Activated CD4-positive, alpha-beta T cell treated with anti-CD3 and anti-CD28 coated beads, Interleukin-2, amount 10 ng/mL, durations not matched to agents 7 days and 5 days (primary cell): Measurements from ENCODE around the gene LRRC27. TPM values are rescaled to one million over a fixed set of nuclear protein-coding genes. Genes with fewer than 3 reads are reported as not detected.
A peak's percentile ranks its signal among the peaks of the same experiment; 100 is the strongest.

Source experiments
- CTCF ChIA-PET: fragments of 350-600 bp; sonication (Branson Sonifier 250); formaldehyde crosslinking; loops from one replicate; lab custom pipeline; 2021; ENCODE audit warnings: antibody characterized with exemption; lab: Charles Lee
- POLR2A ChIA-PET: fragments of 350-600 bp; sonication (Branson Sonifier 250); formaldehyde crosslinking; loops from one replicate; lab custom pipeline; 2021; ENCODE audit warnings: antibody characterized with exemption; lab: Charles Lee
- DNase-seq: peaks from one replicate; pipeline ENCODE4 v3.0.0-alpha.2; 2020
- H3K27ac Mint-ChIP-seq: one replicate; pipeline ENCODE4 v1.8.0; 2021; ENCODE audit warnings: mild to moderate bottlenecking, moderate library complexity, mixed read lengths
- H3K27me3 Mint-ChIP-seq: one replicate; pipeline ENCODE4 v1.8.0; 2021; ENCODE audit warnings: mixed read lengths
- H3K36me3 Mint-ChIP-seq: one replicate; pipeline ENCODE4 v1.8.0; 2021; ENCODE audit warnings: low read depth, mixed read lengths
- H3K4me1 Mint-ChIP-seq: one replicate; pipeline ENCODE4 v1.8.0; 2021; ENCODE audit warnings: mixed read lengths
- H3K4me3 Mint-ChIP-seq: one replicate; pipeline ENCODE4 v1.8.0; 2021; ENCODE audit warnings: mild to moderate bottlenecking, moderate library complexity, mixed read lengths
- H3K9me3 Mint-ChIP-seq: one replicate; pipeline ENCODE4 v1.8.0; 2021; ENCODE audit warnings: mixed read lengths
- total RNA-seq, 2 experiments: library from RNA; stranded (reverse); gene quantifications; one replicate each; pipeline ENCODE4 v1.2.3, GENCODE V29; 2021

The LRRC27 gene
- total RNA-seq, 2 experiments from 2014 or later: 4.4 to 6.1 TPM

- ChIA-PET CTCF (no interaction called here), POLR2A (no interaction called here)
- no peaks in the 10 kb centered on the region for H3K27me3 Mint-ChIP-seq
- H3K27ac Mint-ChIP-seq: no peak overlapping the region
- DNase-seq: no peak
- peaks cover 2% of the 10 kb centered on the region for H3K9me3 Mint-ChIP-seq
- H3K36me3 Mint-ChIP-seq: no peaks in the 10 kb centered on the region
- peaks cover 2% of the 10 kb centered on the region for H3K4me1 Mint-ChIP-seq
- H3K4me3 Mint-ChIP-seq: no peak overlapping the region
Measured at GRCh38 chr10:132353456-132354355, 21.7 kb downstream of the LRRC27 start.

GRCh38 chr10:132354356-132355094 lies 22.5 kb downstream of the LRRC27 start:
- POLR2A ChIA-PET: no interaction called here
- peaks cover 2% of the 10 kb centered on the region for H3K9me3 Mint-ChIP-seq
- CTCF ChIA-PET: no interaction called here
- H3K36me3 Mint-ChIP-seq: no peaks in the 10 kb centered on the region
- H3K27me3 Mint-ChIP-seq: no peaks in the 10 kb centered on the region
- peaks cover 2% of the 10 kb centered on the region for H3K4me1 Mint-ChIP-seq
- H3K27ac Mint-ChIP-seq: no peak overlapping the region
- no peak for DNase-seq
- no peak overlapping the region for H3K4me3 Mint-ChIP-seq

DNA sequence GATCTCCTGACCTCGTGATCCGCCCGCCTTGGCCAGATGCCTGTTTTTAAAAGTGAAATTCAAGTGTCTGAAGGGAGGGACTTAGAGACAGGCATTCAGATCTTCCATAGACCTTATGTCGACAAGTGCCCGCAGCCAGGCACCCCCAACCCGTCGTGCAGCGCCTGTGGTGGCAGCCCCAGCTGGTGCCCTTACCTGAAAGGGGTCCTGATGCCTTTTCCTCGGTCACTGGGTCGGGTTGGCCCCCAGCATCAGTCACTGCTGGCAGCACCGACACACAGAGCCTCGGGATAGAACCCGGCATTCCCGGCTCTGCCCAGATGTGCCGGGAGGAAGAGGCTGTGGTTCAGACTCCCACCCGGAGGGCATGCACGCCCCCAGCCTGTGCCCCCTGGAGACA lies 23.3 kb downstream of the LRRC27 start:
- H3K4me1 Mint-ChIP-seq: peaks cover 2% of the 10 kb centered on the region
- peaks cover 2% of the 10 kb centered on the region for H3K9me3 Mint-ChIP-seq
- ChIA-PET CTCF (no interaction called here), POLR2A (no interaction called here)
- H3K4me3 Mint-ChIP-seq: no peak overlapping the region
- no peak overlapping the region for H3K27ac Mint-ChIP-seq
- H3K36me3 Mint-ChIP-seq: no peaks in the 10 kb centered on the region
- DNase-seq: no peak
- H3K27me3 Mint-ChIP-seq: no peaks in the 10 kb centered on the region

DNA sequence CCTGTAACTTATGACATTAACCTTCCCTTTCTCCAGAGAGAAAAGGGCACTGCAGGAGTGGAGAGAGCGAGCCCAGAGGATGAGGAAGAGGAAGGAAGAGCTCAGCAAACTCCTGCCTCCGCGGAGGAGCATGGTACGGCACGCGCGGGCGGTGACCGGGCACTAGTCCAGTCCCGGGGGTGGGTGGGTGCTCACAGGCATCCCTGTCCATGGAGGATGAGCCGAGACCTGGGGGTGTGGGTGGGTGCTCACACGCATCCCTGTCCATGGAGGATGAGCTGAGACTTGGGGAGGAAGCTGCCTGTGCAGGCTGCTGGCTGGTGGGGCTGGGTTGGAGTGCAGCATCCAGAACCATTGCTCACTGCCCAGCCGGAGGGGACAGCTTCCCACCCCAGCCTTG lies 23.8 kb downstream of the LRRC27 start:
- Mint-ChIP-seq H3K27ac (no peak overlapping the region), H3K27me3 (no peaks in the 10 kb centered on the region), H3K36me3 (no peaks in the 10 kb centered on the region), H3K4me1 (peaks cover 2% of the 10 kb centered on the region), H3K9me3 (peaks cover 2% of the 10 kb centered on the region), H3K4me3 (no peak overlapping the region)
- no peak for DNase-seq
- POLR2A ChIA-PET: no interaction called here
- CTCF ChIA-PET: no interaction called here

GRCh38 chr10:132356621-132357195 lies 24.7 kb downstream of the LRRC27 start:
- no peak overlapping the region for H3K4me3 Mint-ChIP-seq
- POLR2A ChIA-PET: no interaction called here

GRCh38 chr10:132357286-132358058 lies 25.5 kb downstream of the LRRC27 start:
- POLR2A ChIA-PET: no interaction called here
- Mint-ChIP-seq H3K4me1 (peaks cover 2% of the 10 kb centered on the region), H3K9me3 (peaks cover 2% of the 10 kb centered on the region), H3K27me3 (no peaks in the 10 kb centered on the region), H3K4me3 (no peak overlapping the region), H3K36me3 (no peaks in the 10 kb centered on the region), H3K27ac (no peak overlapping the region)
- DNase-seq: no peak
- CTCF ChIA-PET: no interaction called here

More at GRCh38 chr10:132356621-132357195, 24.7 kb downstream of the LRRC27 start:
- CTCF ChIA-PET: no interaction called here
- no peak for DNase-seq
- H3K27me3 Mint-ChIP-seq: no peaks in the 10 kb centered on the region
- H3K9me3 Mint-ChIP-seq: peaks cover 2% of the 10 kb centered on the region
- H3K27ac Mint-ChIP-seq: no peak overlapping the region
- peaks cover 2% of the 10 kb centered on the region for H3K4me1 Mint-ChIP-seq
- H3K36me3 Mint-ChIP-seq: no peaks in the 10 kb centered on the region

DNA sequence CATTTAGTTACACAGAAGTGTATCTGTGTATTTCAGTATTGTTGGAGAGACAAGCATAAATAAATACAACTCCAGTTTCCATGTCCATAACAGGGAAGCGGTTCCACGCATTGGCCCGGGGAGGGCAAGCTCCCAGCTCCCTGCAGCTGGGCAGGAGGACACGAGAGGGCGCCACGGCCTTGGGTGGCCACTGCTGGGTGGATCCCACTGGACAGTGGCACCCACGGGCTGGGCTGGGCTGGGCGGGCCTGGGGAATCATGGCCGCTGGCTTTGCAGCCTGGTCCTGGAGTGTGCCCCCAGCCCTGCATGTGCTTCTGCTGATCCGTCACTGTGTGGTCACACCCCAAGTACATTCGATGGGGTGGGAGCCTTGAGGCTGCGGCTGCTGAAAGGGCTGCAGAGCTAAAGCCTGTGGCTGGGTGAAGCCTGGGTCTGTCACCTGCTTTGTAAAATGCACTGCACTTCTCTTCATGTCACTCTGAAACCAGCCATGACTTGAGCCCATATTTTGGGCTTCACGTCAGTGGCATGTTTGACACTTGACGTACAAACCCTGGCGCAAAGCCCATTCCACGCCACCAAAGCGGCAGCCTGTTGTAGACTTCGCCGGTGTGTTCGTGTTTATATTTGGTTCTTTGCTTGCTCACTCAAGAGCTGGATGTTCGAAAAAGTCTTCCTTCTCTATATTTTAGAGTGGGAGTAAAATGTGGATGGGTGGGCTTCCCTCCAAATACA lies 27.5 kb downstream of the LRRC27 start:
- DNase-seq: no peak
- Mint-ChIP-seq H3K9me3 (peaks cover 2% of the 10 kb centered on the region), H3K4me3 (no peak overlapping the region), H3K27me3 (no peaks in the 10 kb centered on the region), H3K36me3 (no peaks in the 10 kb centered on the region), H3K27ac (no peak overlapping the region), H3K4me1 (no peaks in the 10 kb centered on the region)
- POLR2A ChIA-PET: no interaction called here
- CTCF ChIA-PET: no interaction called here

DNA sequence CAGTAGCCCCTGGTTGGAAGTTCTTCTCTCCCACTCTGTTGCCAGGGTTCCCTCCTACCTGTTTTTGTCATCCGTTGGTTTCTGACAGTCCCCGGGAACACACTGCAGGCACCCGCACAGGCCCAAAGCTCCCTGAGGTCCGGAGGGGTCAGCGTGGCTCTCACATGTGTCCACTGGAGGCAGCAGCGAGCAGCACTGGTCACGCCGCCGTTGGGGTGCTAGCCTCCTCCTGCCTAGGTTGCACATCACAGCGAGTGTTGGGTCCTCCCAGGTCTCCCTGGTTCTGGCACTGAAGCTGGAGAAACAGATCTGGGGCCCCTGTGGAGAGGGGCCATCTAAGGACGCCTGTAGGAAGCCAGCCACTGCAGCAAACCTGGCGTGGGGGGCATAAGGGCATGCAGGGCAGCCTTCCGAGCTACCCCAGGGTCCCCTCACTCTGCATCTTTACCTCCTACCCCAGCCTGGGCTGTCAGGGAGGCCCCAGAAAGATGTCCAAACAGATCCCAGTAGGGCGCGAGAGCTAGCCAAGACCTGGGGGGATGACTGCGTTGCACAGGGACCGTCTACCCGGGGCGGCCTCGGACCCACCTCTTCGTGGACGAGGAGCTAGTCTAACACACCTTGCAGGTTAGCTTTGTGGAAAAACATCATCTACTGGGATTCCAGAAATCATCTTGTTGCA lies 28.9 kb downstream of the LRRC27 start:
- no peaks in the 10 kb centered on the region for H3K27me3 Mint-ChIP-seq
- H3K4me3 Mint-ChIP-seq: no peak overlapping the region
- DNase-seq: peak; percentile 14
- peaks cover 2% of the 10 kb centered on the region for H3K9me3 Mint-ChIP-seq
- no peaks in the 10 kb centered on the region for H3K36me3 Mint-ChIP-seq
- POLR2A ChIA-PET: no interaction called here
- CTCF ChIA-PET: interaction anchor here (0.6 to 0.9 kb wide), 3 partner anchors 12 to 200 kb away, joined by 3 to 4 read pairs (median 3); no protein-coding TSS in a partner anchor
- H3K27ac Mint-ChIP-seq: no peak overlapping the region
- no peaks in the 10 kb centered on the region for H3K4me1 Mint-ChIP-seq

- Mint-ChIP-seq H3K4me1 (no peaks in the 10 kb centered on the region), H3K9me3 (peaks cover 2% of the 10 kb centered on the region), H3K27me3 (no peaks in the 10 kb centered on the region), H3K4me3 (no peak overlapping the region), H3K36me3 (no peaks in the 10 kb centered on the region), H3K27ac (no peak overlapping the region)
- POLR2A ChIA-PET: no interaction called here
- CTCF ChIA-PET: interaction anchor here (0.6 to 0.9 kb wide), 3 partner anchors 13 to 199 kb away, joined by 3 to 4 read pairs (median 3); no protein-coding TSS in a partner anchor
- no peak for DNase-seq
Measured at GRCh38 chr10:132361581-132362101, 29.6 kb downstream of the LRRC27 start.

- ChIA-PET CTCF (interaction anchor here (0.6 to 0.7 kb wide), 2 partner anchors 198 to 450 kb away, joined by 3 read pairs; no protein-coding TSS in a partner anchor), POLR2A (no interaction called here)
- peaks cover 2% of the 10 kb centered on the region for H3K9me3 Mint-ChIP-seq
Measured at GRCh38 chr10:132362151-132362611, 30.2 kb downstream of the LRRC27 start.

GRCh38 chr10:132363376-132363775 lies 31.4 kb downstream of the LRRC27 start:
- no peaks in the 10 kb centered on the region for H3K9me3 Mint-ChIP-seq
- POLR2A ChIA-PET: no interaction called here
- H3K27me3 Mint-ChIP-seq: no peaks in the 10 kb centered on the region
- DNase-seq: no peak
- no peaks in the 10 kb centered on the region for H3K36me3 Mint-ChIP-seq
- no peaks in the 10 kb centered on the region for H3K4me1 Mint-ChIP-seq
- CTCF ChIA-PET: no interaction called here
- no peak overlapping the region for H3K27ac Mint-ChIP-seq
- no peak overlapping the region for H3K4me3 Mint-ChIP-seq

More at GRCh38 chr10:132362151-132362611, 30.2 kb downstream of the LRRC27 start:
- Mint-ChIP-seq H3K4me1 (no peaks in the 10 kb centered on the region), H3K27ac (no peak overlapping the region), H3K36me3 (no peaks in the 10 kb centered on the region), H3K4me3 (no peak overlapping the region), H3K27me3 (no peaks in the 10 kb centered on the region)
- DNase-seq: no peak
